ENCODE data around the gene CBY3. TPM values are rescaled to one million over a fixed set of nuclear protein-coding genes. Genes with fewer than 3 reads are reported as not detected.

Gene CBY3
- total RNA-seq (under 1 TPM; 0.57 to 0.91 TPM), polyA plus RNA-seq (not detected)

GRCh38 chr5:179680780-179681401, at the start of gene CBY3:
Gene CBY3 (minus strand): TSS chr5:179681034. CDS start chr5:179680918, 116 bp downstream.
- H3K27ac Mint-ChIP-seq = peak within 1 kb of the TSS in 7 of 8 donors; percentile 29 to 95 (median 87)
- H3K27ac ChIP-seq (ENCODE audit: low read depth, low read length) = no peak within 1 kb of the TSS
- H3K27me3 Mint-ChIP-seq = no peaks in the 10 kb centered on the region
- ChIA-PET POLR2A (interaction anchor here (0.6 to 1.1 kb wide), 3 partner anchors 10 to 80 kb away, joined by 3 to 4 read pairs (median 3); no protein-coding TSS in a partner anchor), CTCF (interaction anchor here (1.5 to 2.8 kb wide), 2 partner anchors 14 to 82 kb away, joined by 4 to 10 read pairs; no protein-coding TSS in a partner anchor)
- peaks cover 25 to 43% (median 30%) of the 10 kb centered on the region in 3 donors for H3K4me1 Mint-ChIP-seq
- peaks cover 0 to 12% (median 0%) of the 10 kb centered on the region in 3 donors for H3K36me3 Mint-ChIP-seq
- no peak within 1 kb of the TSS for H3K4me3 ChIP-seq (ENCODE audit: low read length)
- no peaks in the 10 kb centered on the region for H3K27me3 ChIP-seq (ENCODE audit: insufficient read depth, low read length, poor library complexity, severe bottlenecking)
- H3K36me3 ChIP-seq (ENCODE audit: insufficient read depth, low read length) = no peaks in the 10 kb centered on the region
- DNase-seq = no peak
- H3K9me3 Mint-ChIP-seq = no peaks in the 10 kb centered on the region
- H3K4me1 ChIP-seq (ENCODE audit: insufficient read depth, low read length) = peaks cover 14% of the 10 kb centered on the region
- peak within 1 kb of the TSS; percentile 57 to 83 (median 68) for H3K4me3 Mint-ChIP-seq
- no peaks in the 10 kb centered on the region for H3K9me3 ChIP-seq (ENCODE audit: low read length)

GRCh38 chr5:179730356-179730755, 49.5 kb upstream of the CBY3 start:
- no peaks in the 10 kb centered on the region for H3K27me3 ChIP-seq (ENCODE audit: insufficient read depth, low read length, poor library complexity, severe bottlenecking)
- no peak for DNase-seq
- H3K9me3 Mint-ChIP-seq = no peaks in the 10 kb centered on the region
- peaks cover 19% of the 10 kb centered on the region for H3K4me1 ChIP-seq (ENCODE audit: insufficient read depth, low read length)
- no peak overlapping the region for H3K4me3 Mint-ChIP-seq
- H3K4me3 ChIP-seq (ENCODE audit: low read length) = no peak overlapping the region
- peaks cover 25 to 30% (median 29%) of the 10 kb centered on the region in 3 donors for H3K4me1 Mint-ChIP-seq
- no peaks in the 10 kb centered on the region for H3K9me3 ChIP-seq (ENCODE audit: low read length)
- ChIA-PET POLR2A (no interaction called here), CTCF (interaction anchor here (1.0 kb wide), 1 partner anchor 64 kb away, joined by 3 read pairs; the partner anchor contains the start of gene LTC4S)
- peaks cover 37% of the 10 kb centered on the region for H3K36me3 ChIP-seq (ENCODE audit: insufficient read depth, low read length)
- H3K36me3 Mint-ChIP-seq = peaks cover 0 to 59% (median 11%) of the 10 kb centered on the region in 3 donors
- H3K27ac Mint-ChIP-seq = peak overlapping the region in 4 of 8 donors; percentile 22 to 86 (median 78)
- H3K27ac ChIP-seq (ENCODE audit: low read depth, low read length) = no peak overlapping the region
- no peaks in the 10 kb centered on the region for H3K27me3 Mint-ChIP-seq

- no peaks in the 10 kb centered on the region for H3K27me3 Mint-ChIP-seq
- no peaks in the 10 kb centered on the region for H3K9me3 Mint-ChIP-seq
- peaks cover 43% of the 10 kb centered on the region for H3K36me3 ChIP-seq (ENCODE audit: insufficient read depth, low read length)
- CTCF ChIA-PET = interaction anchor here (1.0 to 1.2 kb wide), 2 partner anchors 10 to 64 kb away, joined by 3 read pairs; partner anchors contain the start of gene LTC4S
- no peaks in the 10 kb centered on the region for H3K27me3 ChIP-seq (ENCODE audit: insufficient read depth, low read length, poor library complexity, severe bottlenecking)
- no peak overlapping the region for H3K27ac ChIP-seq (ENCODE audit: low read depth, low read length)
- H3K4me1 ChIP-seq (ENCODE audit: insufficient read depth, low read length) = peaks cover 17% of the 10 kb centered on the region
- POLR2A ChIA-PET = no interaction called here
- no peak for DNase-seq
- peak overlapping the region in 3 of 8 donors; percentile 42 to 80 (median 77) for H3K27ac Mint-ChIP-seq
- H3K36me3 Mint-ChIP-seq = peaks cover 0 to 63% (median 11%) of the 10 kb centered on the region in 3 donors
- H3K4me1 Mint-ChIP-seq = peaks cover 23 to 25% (median 23%) of the 10 kb centered on the region in 3 donors
- no peaks in the 10 kb centered on the region for H3K9me3 ChIP-seq (ENCODE audit: low read length)
- no peak overlapping the region for H3K4me3 Mint-ChIP-seq
- H3K4me3 ChIP-seq (ENCODE audit: low read length) = no peak overlapping the region
These were observed 48.9 kb upstream of the CBY3 start for GRCh38 chr5:179729727-179730126.

- peaks cover 19 to 21% (median 20%) of the 10 kb centered on the region in 3 donors for H3K4me1 Mint-ChIP-seq
- peak overlapping the region in 3 of 8 donors; percentile 17 to 80 (median 50) for H3K27ac Mint-ChIP-seq
- no peak for DNase-seq
- Histone ChIP-seq H3K27me3 (ENCODE audit: insufficient read depth, low read length, poor library complexity, severe bottlenecking) (no peaks in the 10 kb centered on the region), H3K4me3 (ENCODE audit: low read length) (no peak overlapping the region), H3K9me3 (ENCODE audit: low read length) (no peaks in the 10 kb centered on the region), H3K36me3 (ENCODE audit: insufficient read depth, low read length) (peaks cover 48% of the 10 kb centered on the region), H3K27ac (ENCODE audit: low read depth, low read length) (no peak overlapping the region), H3K4me1 (ENCODE audit: insufficient read depth, low read length) (peaks cover 13% of the 10 kb centered on the region)
- ChIA-PET POLR2A (no interaction called here), CTCF (interaction anchor here (1.2 kb wide), 1 partner anchor 10 kb away, joined by 3 read pairs; no protein-coding TSS in a partner anchor)
- H3K4me3 Mint-ChIP-seq = no peak overlapping the region
- peaks cover 4 to 63% (median 13%) of the 10 kb centered on the region in 3 donors for H3K36me3 Mint-ChIP-seq
- no peaks in the 10 kb centered on the region for H3K9me3 Mint-ChIP-seq
- H3K27me3 Mint-ChIP-seq = no peaks in the 10 kb centered on the region
These were observed 48.5 kb upstream of the CBY3 start for GRCh38 chr5:179729303-179729702.

GRCh38 chr5:179727106-179727505, 46.3 kb upstream of the CBY3 start:
- Histone ChIP-seq H3K4me3 (ENCODE audit: low read length) (no peak overlapping the region), H3K4me1 (ENCODE audit: insufficient read depth, low read length) (peaks cover 6% of the 10 kb centered on the region), H3K36me3 (ENCODE audit: insufficient read depth, low read length) (peaks cover 70% of the 10 kb centered on the region), H3K9me3 (ENCODE audit: low read length) (no peaks in the 10 kb centered on the region), H3K27ac (ENCODE audit: low read depth, low read length) (no peak overlapping the region), H3K27me3 (ENCODE audit: insufficient read depth, low read length, poor library complexity, severe bottlenecking) (no peaks in the 10 kb centered on the region)
- peaks cover 17 to 78% (median 18%) of the 10 kb centered on the region in 3 donors for H3K36me3 Mint-ChIP-seq
- peaks cover 7 to 16% (median 11%) of the 10 kb centered on the region in 3 donors for H3K4me1 Mint-ChIP-seq
- ChIA-PET CTCF (interaction anchor here (1.0 kb wide), 1 partner anchor 22 kb away, joined by 3 read pairs; no protein-coding TSS in a partner anchor), POLR2A (no interaction called here)
- H3K4me3 Mint-ChIP-seq = no peak overlapping the region
- DNase-seq = no peak
- H3K27me3 Mint-ChIP-seq = no peaks in the 10 kb centered on the region
- peak overlapping the region in 4 of 8 donors; percentile 20 to 84 (median 70) for H3K27ac Mint-ChIP-seq
- H3K9me3 Mint-ChIP-seq = no peaks in the 10 kb centered on the region

GRCh38 chr5:179724163-179724562, 43.3 kb upstream of the CBY3 start:
- Mint-ChIP-seq H3K4me1 (peaks cover 0 to 5% (median 1%) of the 10 kb centered on the region in 3 donors), H3K4me3 (no peak overlapping the region), H3K27ac (peak overlapping the region in 7 of 8 donors; percentile 2 to 95 (median 78)), H3K9me3 (no peaks in the 10 kb centered on the region), H3K36me3 (peaks cover 14 to 81% (median 18%) of the 10 kb centered on the region in 3 donors), H3K27me3 (no peaks in the 10 kb centered on the region)
- H3K36me3 ChIP-seq (ENCODE audit: insufficient read depth, low read length) = peaks cover 74% of the 10 kb centered on the region
- H3K27me3 ChIP-seq (ENCODE audit: insufficient read depth, low read length, poor library complexity, severe bottlenecking) = no peaks in the 10 kb centered on the region
- no peak overlapping the region for H3K27ac ChIP-seq (ENCODE audit: low read depth, low read length)
- ChIA-PET POLR2A (no interaction called here), CTCF (no interaction called here)
- DNase-seq = no peak
- no peak overlapping the region for H3K4me3 ChIP-seq (ENCODE audit: low read length)
- no peaks in the 10 kb centered on the region for H3K9me3 ChIP-seq (ENCODE audit: low read length)
- H3K4me1 ChIP-seq (ENCODE audit: insufficient read depth, low read length) = no peaks in the 10 kb centered on the region

GRCh38 chr5:179720222-179720621, 39.4 kb upstream of the CBY3 start:
- CTCF ChIA-PET = no interaction called here

GRCh38 chr5:179716286-179716685, 35.5 kb upstream of the CBY3 start:
- Mint-ChIP-seq H3K4me1 (peaks cover 0 to 10% (median 8%) of the 10 kb centered on the region in 3 donors), H3K4me3 (no peak overlapping the region), H3K27ac (peak overlapping the region in 4 of 8 donors; percentile 21 to 83 (median 72)), H3K36me3 (peaks cover 2 to 68% (median 5%) of the 10 kb centered on the region in 3 donors), H3K9me3 (no peaks in the 10 kb centered on the region), H3K27me3 (no peaks in the 10 kb centered on the region)
- Histone ChIP-seq H3K9me3 (ENCODE audit: low read length) (no peaks in the 10 kb centered on the region), H3K4me3 (ENCODE audit: low read length) (no peak overlapping the region), H3K36me3 (ENCODE audit: insufficient read depth, low read length) (peaks cover 38% of the 10 kb centered on the region), H3K27ac (ENCODE audit: low read depth, low read length) (no peak overlapping the region), H3K4me1 (ENCODE audit: insufficient read depth, low read length) (no peaks in the 10 kb centered on the region), H3K27me3 (ENCODE audit: insufficient read depth, low read length, poor library complexity, severe bottlenecking) (no peaks in the 10 kb centered on the region)
- ChIA-PET CTCF (no interaction called here), POLR2A (interaction anchor here (0.6 kb wide), 1 partner anchor 16 kb away, joined by 3 read pairs; the partner anchor contains the start of gene MAML1)
- no peak for DNase-seq

More at GRCh38 chr5:179720222-179720621, 39.4 kb upstream of the CBY3 start:
- peaks cover 9 to 81% (median 24%) of the 10 kb centered on the region in 3 donors for H3K36me3 Mint-ChIP-seq
- H3K27me3 Mint-ChIP-seq = no peaks in the 10 kb centered on the region
- peak overlapping the region in 2 of 8 donors; percentile 7 to 43 for H3K27ac Mint-ChIP-seq
- H3K4me1 Mint-ChIP-seq = peaks cover 0 to 13% (median 11%) of the 10 kb centered on the region in 3 donors
- H3K4me3 ChIP-seq (ENCODE audit: low read length) = no peak overlapping the region
- DNase-seq = no peak
- POLR2A ChIA-PET = no interaction called here
- H3K27ac ChIP-seq (ENCODE audit: low read depth, low read length) = no peak overlapping the region
- H3K4me1 ChIP-seq (ENCODE audit: insufficient read depth, low read length) = no peaks in the 10 kb centered on the region
- peaks cover 74% of the 10 kb centered on the region for H3K36me3 ChIP-seq (ENCODE audit: insufficient read depth, low read length)
- no peaks in the 10 kb centered on the region for H3K9me3 ChIP-seq (ENCODE audit: low read length)
- no peaks in the 10 kb centered on the region for H3K9me3 Mint-ChIP-seq
- no peak overlapping the region for H3K4me3 Mint-ChIP-seq
- no peaks in the 10 kb centered on the region for H3K27me3 ChIP-seq (ENCODE audit: insufficient read depth, low read length, poor library complexity, severe bottlenecking)
